PFSK-1 (cell line): ENCODE results near the gene SUSD3.

Experiments used
- FOXP2 ChIP-seq: optimal IDR thresholded peaks from 2 replicates; pipeline ENCODE3; 2011; ENCODE audit warnings: borderline replicate concordance, control low read depth, inconsistent platforms; ENCODE audit not compliant: insufficient read depth; ENCODE audit errors: extremely low read length, extremely low read depth
- TF ChIP-seq, protein P1 (sequence below), 2 experiments: IDR thresholded peaks; 2 replicates each; pipeline versions ENCODE4 v1.6.1 to v1.8.0; 2011 to 2012; ENCODE audit warnings: low read depth in 2 of 2, low read length in 2 of 2, control low read depth in 1 of 2, inconsistent platforms in 1 of 2, mild to moderate bottlenecking in 1 of 2, moderate library complexity in 1 of 2; ENCODE audit not compliant: insufficient read depth in 1 of 2

DNA sequence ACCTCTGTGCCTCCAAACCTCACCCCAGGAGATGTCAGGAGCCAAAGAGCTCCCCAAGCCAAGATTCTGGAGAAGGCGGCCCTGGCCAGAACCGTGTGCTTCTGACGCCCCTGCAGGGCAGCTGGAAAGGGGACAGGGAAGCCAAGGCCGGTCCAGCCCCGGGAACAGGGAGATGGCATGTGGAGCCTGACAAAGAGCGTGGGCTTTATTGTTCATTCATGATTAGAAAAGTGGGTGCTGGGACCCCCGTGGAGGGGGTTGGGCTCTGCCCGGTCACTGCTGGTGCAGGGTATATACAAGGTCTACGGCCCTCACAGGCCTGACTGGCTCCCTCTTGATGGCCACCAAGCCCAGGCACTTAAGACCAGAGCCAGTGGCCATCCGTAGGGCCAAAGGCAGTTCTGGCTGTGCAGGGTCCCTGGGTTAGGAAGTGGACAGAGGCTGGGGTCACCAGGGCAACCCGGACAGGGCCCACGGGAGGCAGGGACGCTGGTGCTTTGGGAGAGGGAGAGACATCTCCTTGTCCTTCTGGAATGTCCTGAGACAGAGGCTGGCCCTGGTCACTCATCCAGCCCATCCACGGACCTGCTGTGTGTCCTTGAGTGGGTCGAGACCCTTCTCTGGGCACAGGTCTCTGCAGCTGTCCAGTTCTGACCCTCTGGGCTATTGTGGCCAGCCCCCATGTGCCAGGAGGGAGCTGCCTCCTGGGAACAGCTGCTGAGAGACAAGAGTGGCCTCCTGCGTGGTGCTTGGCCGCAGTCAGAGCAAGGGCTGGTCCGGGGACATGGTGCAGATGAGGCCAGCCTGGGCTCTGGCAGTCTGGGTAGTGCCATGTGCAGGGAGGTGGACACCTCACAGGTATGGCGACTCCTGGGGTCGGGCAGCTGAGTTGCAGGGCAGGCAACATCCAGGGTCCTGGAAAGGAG, 63.1 kb downstream of the SUSD3 start:
- TF ChIP-seq, protein P1, sequence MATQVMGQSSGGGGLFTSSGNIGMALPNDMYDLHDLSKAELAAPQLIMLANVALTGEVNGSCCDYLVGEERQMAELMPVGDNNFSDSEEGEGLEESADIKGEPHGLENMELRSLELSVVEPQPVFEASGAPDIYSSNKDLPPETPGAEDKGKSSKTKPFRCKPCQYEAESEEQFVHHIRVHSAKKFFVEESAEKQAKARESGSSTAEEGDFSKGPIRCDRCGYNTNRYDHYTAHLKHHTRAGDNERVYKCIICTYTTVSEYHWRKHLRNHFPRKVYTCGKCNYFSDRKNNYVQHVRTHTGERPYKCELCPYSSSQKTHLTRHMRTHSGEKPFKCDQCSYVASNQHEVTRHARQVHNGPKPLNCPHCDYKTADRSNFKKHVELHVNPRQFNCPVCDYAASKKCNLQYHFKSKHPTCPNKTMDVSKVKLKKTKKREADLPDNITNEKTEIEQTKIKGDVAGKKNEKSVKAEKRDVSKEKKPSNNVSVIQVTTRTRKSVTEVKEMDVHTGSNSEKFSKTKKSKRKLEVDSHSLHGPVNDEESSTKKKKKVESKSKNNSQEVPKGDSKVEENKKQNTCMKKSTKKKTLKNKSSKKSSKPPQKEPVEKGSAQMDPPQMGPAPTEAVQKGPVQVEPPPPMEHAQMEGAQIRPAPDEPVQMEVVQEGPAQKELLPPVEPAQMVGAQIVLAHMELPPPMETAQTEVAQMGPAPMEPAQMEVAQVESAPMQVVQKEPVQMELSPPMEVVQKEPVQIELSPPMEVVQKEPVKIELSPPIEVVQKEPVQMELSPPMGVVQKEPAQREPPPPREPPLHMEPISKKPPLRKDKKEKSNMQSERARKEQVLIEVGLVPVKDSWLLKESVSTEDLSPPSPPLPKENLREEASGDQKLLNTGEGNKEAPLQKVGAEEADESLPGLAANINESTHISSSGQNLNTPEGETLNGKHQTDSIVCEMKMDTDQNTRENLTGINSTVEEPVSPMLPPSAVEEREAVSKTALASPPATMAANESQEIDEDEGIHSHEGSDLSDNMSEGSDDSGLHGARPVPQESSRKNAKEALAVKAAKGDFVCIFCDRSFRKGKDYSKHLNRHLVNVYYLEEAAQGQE (IDR thresholded peaks at IDR 0.05; ENCODE audit: insufficient read depth in 1 of 2, low read depth in 2 of 2, low read length in 2 of 2): no peak
- no peak for TF ChIP-seq FOXP2
